Measurements from ENCODE around the gene SORCS2. TPM values are rescaled to one million over a fixed set of nuclear protein-coding genes. Genes with fewer than 3 reads are reported as not detected.

Gene SORCS2
- total and polyA plus RNA-seq, 12 donors = 0.25 to 5.4 (median 2.2) TPM

DNA sequence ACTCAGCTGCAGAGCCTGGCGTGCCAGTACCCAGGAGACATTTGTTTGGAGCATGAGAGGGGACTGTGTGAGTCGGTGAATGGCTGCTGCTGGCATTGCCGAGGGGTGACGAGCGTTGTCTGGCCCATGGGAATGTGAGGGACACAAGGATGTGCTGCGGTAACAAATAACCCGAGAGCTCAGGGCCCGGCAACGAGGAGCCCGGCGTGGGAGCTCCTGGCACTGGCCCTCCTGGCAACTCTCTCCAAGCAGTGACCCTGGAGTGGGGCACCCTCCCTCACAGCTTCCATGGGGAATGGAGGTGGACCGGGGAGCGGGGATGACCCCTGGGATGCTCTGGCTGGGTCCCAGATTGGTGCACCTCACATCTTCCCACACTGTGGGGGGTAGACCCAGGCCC is 44.0 kb upstream of the SORCS2 start:
- no peak for ATAC-seq
- no peaks in the 10 kb centered on the region for H3K4me1 ChIP-seq
- no peaks in the 10 kb centered on the region for H3K36me3 ChIP-seq
- intact Hi-C loops (cut with DNase I) = no loop called here
- H3K27ac ChIP-seq = no peak overlapping the region
- H3K27me3 ChIP-seq = peaks cover 0 to 8% (median 0%) of the 10 kb centered on the region in 7 donors
- WGBS, 2 donors = 89 to 90% methylated on average over 13 of the region's 13 CpGs
- TF ChIP-seq, protein P1, sequence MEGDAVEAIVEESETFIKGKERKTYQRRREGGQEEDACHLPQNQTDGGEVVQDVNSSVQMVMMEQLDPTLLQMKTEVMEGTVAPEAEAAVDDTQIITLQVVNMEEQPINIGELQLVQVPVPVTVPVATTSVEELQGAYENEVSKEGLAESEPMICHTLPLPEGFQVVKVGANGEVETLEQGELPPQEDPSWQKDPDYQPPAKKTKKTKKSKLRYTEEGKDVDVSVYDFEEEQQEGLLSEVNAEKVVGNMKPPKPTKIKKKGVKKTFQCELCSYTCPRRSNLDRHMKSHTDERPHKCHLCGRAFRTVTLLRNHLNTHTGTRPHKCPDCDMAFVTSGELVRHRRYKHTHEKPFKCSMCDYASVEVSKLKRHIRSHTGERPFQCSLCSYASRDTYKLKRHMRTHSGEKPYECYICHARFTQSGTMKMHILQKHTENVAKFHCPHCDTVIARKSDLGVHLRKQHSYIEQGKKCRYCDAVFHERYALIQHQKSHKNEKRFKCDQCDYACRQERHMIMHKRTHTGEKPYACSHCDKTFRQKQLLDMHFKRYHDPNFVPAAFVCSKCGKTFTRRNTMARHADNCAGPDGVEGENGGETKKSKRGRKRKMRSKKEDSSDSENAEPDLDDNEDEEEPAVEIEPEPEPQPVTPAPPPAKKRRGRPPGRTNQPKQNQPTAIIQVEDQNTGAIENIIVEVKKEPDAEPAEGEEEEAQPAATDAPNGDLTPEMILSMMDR (IDR thresholded peaks at IDR 0.05) = no peak
- DNase-seq = no peak
- H3K9me3 ChIP-seq = no peaks in the 10 kb centered on the region
- no peak overlapping the region for H3K4me3 ChIP-seq

DNA sequence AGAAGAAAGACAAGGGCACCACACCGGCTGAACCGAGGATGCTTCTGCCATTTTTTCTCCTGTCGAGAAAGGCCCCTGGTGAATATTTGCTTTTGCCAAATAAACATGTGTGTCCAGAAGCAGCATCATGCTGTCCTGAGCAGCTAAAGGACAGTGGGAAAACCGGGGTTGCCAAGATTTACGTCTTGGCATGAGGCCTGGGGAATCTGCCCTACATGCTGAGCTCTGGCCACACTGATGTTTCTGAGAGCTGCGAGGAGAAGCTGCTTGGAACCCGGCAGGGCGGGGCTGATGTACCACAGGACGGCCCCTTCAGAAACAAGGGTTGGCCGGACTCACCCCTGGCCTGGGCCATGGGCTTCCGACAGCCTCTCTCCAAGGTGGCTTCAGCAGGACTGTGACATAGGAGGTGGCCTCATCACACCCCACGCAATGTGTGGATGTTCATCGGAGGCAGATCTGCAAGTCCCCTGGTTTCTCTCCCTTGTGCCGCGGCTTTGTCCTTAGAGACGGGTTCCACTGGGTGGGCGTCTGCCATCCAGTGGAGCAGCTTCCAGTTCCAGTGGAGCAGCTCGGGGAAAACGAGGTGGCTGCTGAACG is 42.2 kb upstream of the SORCS2 start:
- 80 to 88% methylated on average over 20 of the region's 20 CpGs for WGBS, 2 donors
- Histone ChIP-seq H3K27ac (no peak overlapping the region), H3K4me1 (peaks cover 0 to 2% (median 0%) of the 10 kb centered on the region in 9 donors), H3K27me3 (peaks cover 0 to 8% (median 0%) of the 10 kb centered on the region in 7 donors), H3K36me3 (no peaks in the 10 kb centered on the region), H3K4me3 (no peak overlapping the region), H3K9me3 (no peaks in the 10 kb centered on the region)
- DNase-seq (no peak), ATAC-seq (no peak)
- intact Hi-C loops (cut with DNase I) = no loop called here
- TF ChIP-seq, protein P1 (IDR thresholded peaks at IDR 0.05) = no peak

DNA sequence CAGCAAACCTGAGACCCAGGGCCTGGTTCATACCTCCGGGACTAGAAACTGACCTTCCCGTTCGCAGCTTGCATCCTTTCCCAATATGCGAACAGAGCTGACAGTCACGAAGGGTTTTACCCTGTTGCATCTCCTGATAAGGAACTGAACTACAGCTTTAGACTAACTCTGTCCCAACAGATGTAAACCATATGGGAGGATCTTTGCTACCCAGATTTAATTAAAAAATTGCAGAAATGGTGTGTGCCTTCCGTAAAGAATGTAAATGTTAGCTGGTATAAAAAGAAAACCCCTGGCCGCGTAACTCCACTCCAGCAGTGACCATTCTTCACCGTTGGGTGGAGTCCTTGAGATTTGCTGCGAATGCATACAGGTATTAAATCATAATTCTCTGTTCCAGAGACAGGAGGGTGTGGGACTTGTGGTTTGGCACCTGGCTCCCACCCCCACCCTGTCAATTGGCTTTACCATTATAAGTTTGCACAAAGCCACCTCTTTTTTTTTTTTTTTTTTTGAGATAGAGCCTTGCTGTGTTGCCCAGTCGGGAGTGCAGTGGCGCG is 40.6 kb upstream of the SORCS2 start:
- TF ChIP-seq, protein P1 (IDR thresholded peaks at IDR 0.05) = peak in 1 of 9 donors; percentile 12
- H3K36me3 ChIP-seq = no peaks in the 10 kb centered on the region
- H3K4me3 ChIP-seq = no peak overlapping the region
- H3K4me1 ChIP-seq = peaks cover 3 to 18% (median 14%) of the 10 kb centered on the region in 9 donors
- H3K9me3 ChIP-seq = no peaks in the 10 kb centered on the region
- intact Hi-C loops (cut with DNase I) = no loop called here
- DNase-seq = no peak
- no peak for ATAC-seq
- H3K27ac ChIP-seq = no peak overlapping the region
- H3K27me3 ChIP-seq = peaks cover 0 to 6% (median 0%) of the 10 kb centered on the region in 7 donors
- WGBS, 2 donors = 74 to 84% methylated on average over 13 of the region's 13 CpGs

DNA sequence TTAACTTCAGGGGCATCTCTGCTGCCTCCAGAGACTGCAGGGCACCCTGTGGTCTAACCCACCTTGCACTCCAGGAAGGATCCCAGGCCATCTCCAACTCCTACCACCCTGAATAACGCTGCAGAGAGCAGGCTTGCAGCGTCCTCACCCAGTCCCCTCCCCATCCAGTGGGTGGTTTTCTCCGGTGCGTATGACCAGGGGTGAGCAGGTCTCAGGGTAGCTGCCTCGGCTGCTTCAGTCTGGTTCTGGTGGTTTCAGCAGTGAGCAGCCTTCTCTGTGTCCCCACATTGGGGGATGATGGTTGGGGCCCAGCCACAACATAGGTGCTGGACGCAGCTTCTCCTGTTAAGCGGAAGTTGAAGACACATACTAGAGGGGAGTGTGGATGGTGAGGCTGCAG is 38.6 kb upstream of the SORCS2 start:
- intact Hi-C loops (cut with DNase I) = no loop called here
- DNase-seq = no peak

More for the DNA sequence above, 38.6 kb upstream of the SORCS2 start:
- H3K27ac ChIP-seq = no peak overlapping the region
- H3K27me3 ChIP-seq = no peaks in the 10 kb centered on the region
- no peak overlapping the region for H3K4me3 ChIP-seq
- TF ChIP-seq, protein P1 (IDR thresholded peaks at IDR 0.05) = no peak
- 90 to 93% methylated on average over 7 of the region's 7 CpGs for WGBS, 2 donors
- H3K9me3 ChIP-seq = no peaks in the 10 kb centered on the region
- peaks cover 5 to 24% (median 17%) of the 10 kb centered on the region in 9 donors for H3K4me1 ChIP-seq
- no peaks in the 10 kb centered on the region for H3K36me3 ChIP-seq
- no peak for ATAC-seq
